Occipital lobe (tissue), 2 donors: ENCODE measurements around the gene LALBA. TPM values are rescaled to one million over a fixed set of nuclear protein-coding genes. Genes with fewer than 3 reads are reported as not detected.
"Not testable (repeated sequence)": the region's sequence is repeated elsewhere in the genome, so short reads cannot be mapped to it uniquely, and the experiment has no call there.

Source experiments
- DNase-seq: peaks from one replicate; lab custom pipeline; 2025; lab: John Stamatoyannopoulos, UW
- total RNA-seq: library from RNA; depleted of rRNA; stranded (reverse); fragments of >200 nt; gene quantifications from one replicate; pipeline ENCODE4 v1.2.3, GENCODE V29; 2014

The LALBA gene
- total RNA-seq, 1 donor from 2014 or later: 0.47 TPM

DNA sequence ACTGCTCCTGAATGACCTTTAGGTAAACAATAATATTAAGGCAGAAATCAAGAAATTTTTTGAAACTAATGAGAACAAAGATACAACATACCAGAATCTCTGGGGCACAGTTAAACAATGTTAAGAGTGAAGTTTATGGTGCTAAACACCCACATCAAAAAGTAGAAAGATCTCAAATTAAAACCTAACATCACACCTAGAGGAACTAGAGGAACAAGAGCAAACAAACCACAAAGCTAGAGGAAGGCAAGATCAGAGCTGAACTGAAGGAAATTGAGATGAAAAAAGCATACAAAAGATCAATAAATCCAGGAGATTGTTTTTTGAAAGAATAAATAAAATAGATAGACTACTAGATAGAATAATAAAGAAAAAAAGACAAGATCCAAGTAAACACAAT is 37.2 kb downstream of the LALBA start:
- DNase-seq: no peak

DNA sequence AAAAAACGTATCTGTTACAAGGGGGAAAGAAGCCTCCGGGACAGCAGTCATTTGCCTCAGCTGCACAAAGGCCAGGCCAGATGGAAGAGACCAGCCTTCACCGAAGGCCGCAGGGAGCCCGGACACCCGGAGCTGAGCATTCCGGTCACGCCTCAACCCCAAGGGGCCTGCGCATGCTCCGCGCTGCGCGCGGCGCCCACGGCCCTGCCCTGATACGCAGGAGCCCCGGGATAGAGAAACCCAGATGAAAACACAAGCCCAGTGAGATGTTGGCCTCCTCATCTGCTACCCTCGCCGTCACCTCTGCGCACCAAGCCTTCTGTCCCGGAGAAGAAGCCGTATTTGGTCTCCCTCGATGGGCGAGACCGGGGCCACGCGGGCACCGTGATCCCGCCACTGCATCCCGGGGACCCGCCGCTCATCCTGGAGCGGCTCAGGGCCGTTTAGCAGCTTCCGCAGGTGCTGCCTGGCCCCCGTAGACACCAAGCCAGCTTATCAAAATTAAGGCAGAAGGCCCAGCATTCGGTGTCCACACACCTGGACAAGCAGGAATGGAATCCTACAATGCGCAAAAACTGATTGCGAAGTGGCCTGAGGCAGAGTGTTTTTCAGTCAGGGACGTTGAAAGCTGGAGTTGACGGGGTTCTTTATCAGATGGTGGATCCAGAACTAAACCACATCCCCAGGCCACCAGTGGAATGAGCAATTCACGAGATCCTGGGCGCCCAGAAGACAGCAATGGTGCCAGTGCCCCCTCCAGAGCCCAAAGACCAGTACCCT is 41.8 kb downstream of the LALBA start:
- no peak for DNase-seq

DNA sequence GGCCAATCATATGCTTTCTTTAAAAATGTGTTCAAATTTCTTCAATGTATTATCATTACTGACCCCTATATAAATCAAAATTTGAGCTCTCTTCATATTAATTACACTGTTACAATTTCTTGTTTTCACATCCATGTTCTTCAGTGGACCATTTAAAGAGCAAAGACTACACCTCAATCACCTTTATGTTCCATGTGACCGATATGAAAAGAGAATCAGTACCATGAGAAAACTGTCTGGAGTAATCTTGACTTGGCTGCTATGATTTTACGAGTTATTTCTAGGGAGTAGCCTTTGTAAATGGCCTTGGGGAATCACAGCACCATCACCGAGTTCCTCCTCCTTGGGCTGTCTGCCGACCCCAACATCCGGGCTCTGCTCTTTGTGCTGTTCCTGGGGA is 44.5 kb downstream of the LALBA start, which contains the start of gene OR8S1:
Gene OR8S1 (plus strand): TSS at position 301 of the 400 bp plus-strand sequence. CDS start 0 bp downstream, at position 301.
- no peak for DNase-seq

DNA sequence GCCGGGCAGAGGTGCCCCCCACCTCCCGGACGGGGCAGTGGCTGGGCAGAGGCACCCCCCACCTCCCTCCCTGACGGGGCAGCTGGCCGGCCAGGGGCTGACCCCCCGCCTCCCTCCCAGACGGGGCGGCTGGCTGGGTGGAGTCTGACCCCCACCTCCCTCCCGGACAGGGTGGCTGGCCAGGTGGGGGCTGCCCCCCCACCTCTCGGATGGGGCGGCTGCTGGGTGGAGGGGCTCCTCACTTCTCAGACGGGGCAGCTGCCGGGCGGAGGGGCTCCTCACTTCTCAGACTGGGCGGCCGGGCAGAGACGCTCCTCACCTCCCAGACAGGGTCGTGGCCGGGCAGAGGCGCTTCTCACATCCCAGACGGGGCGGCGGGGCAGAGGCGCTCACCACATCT is 49.5 kb downstream of the LALBA start:
- DNase-seq: not testable (repeated sequence)

Other genes with a start within 250 kb of the LALBA start
- gene ZNF641, start 219.1 kb downstream of the LALBA start, total RNA-seq: 50.5 TPM
- gene ANP32D, start 97.5 kb downstream of the LALBA start, total RNA-seq: 0.31 TPM
- gene C12orf54, start 87.5 kb downstream of the LALBA start, total RNA-seq: not detected
- gene OR8S1, start 44.4 kb downstream of the LALBA start, total RNA-seq: not detected
- gene KANSL2, start 112.2 kb upstream of the LALBA start, total RNA-seq: 58.6 TPM
- gene CCNT1, start 146.7 kb upstream of the LALBA start, total RNA-seq: 44.0 TPM
- 31.5 TPM for gene ADCY6, start 219.0 kb upstream of the LALBA start, total RNA-seq
- 44.3 TPM for gene CACNB3, start 248.4 kb upstream of the LALBA start, total RNA-seq